Mucosa of rectum (tissue), 2 donors: Measurements from ENCODE around the gene NRCAM.
"Not testable (repeated sequence)": the region's sequence is repeated elsewhere in the genome, so short reads cannot be mapped to it uniquely, and the experiment has no call there.

Source experiments
- H3K27ac ChIP-seq, 2 donors: one replicate each; pipeline ENCODE4 v1.7.0; 2013; ENCODE audit warnings: inconsistent platforms in 2 of 2, low read depth in 2 of 2, low read length in 2 of 2
- H3K27me3 ChIP-seq, 2 donors: one replicate each; pipeline ENCODE4 v1.7.0; 2013; ENCODE audit warnings: low read length in 2 of 2; ENCODE audit not compliant: control insufficient read depth in 2 of 2, insufficient read depth in 2 of 2
- H3K36me3 ChIP-seq, 2 donors: one replicate each; pipeline ENCODE4 v1.7.0; 2013; ENCODE audit warnings: low read length in 2 of 2; ENCODE audit not compliant: control insufficient read depth in 2 of 2, insufficient read depth in 2 of 2
- H3K4me1 ChIP-seq, 2 donors: one replicate each; pipeline ENCODE4 v1.7.0; 2013; ENCODE audit warnings: low read length in 2 of 2, mild to moderate bottlenecking in 1 of 2; ENCODE audit not compliant: control insufficient read depth in 2 of 2, insufficient read depth in 2 of 2
- H3K4me3 ChIP-seq, 2 donors: one replicate each; pipeline ENCODE4 v1.7.0; 2013; ENCODE audit warnings: low read length in 2 of 2
- H3K9ac ChIP-seq, 2 donors: one replicate each; pipeline ENCODE4 v1.7.0; 2013; ENCODE audit warnings: low read length in 2 of 2, low read depth in 1 of 2, mild to moderate bottlenecking in 1 of 2
- H3K9me3 ChIP-seq, 2 donors: one replicate each; pipeline ENCODE4 v1.7.0; 2013; ENCODE audit warnings: low read length in 2 of 2; ENCODE audit not compliant: control insufficient read depth in 2 of 2
- donor health status: healthy.
- donor health status: Normal muscosa, but diverticular disease.

Gene NRCAM

GRCh38 chr7:108360058-108360800 is 96.0 kb downstream of the NRCAM start:
- Histone ChIP-seq H3K9me3 (no peaks in the 10 kb centered on the region), H3K4me1 (peaks cover 0 to 2% of the 10 kb centered on the region in 2 donors), H3K36me3 (no peaks in the 10 kb centered on the region), H3K9ac (no peak overlapping the region), H3K27ac (no peak overlapping the region), H3K27me3 (no peaks in the 10 kb centered on the region), H3K4me3 (no peak overlapping the region)

- no peak overlapping the region for H3K9ac ChIP-seq
- no peak overlapping the region for H3K27ac ChIP-seq
- no peaks in the 10 kb centered on the region for H3K36me3 ChIP-seq
These were observed 97.7 kb downstream of the NRCAM start for GRCh38 chr7:108358553-108358952.

GRCh38 chr7:108351729-108352131 is 104.5 kb downstream of the NRCAM start:
- no peak overlapping the region for H3K9ac ChIP-seq
- H3K27me3 ChIP-seq: no peaks in the 10 kb centered on the region
- no peaks in the 10 kb centered on the region for H3K9me3 ChIP-seq
- H3K36me3 ChIP-seq: no peaks in the 10 kb centered on the region
- H3K4me3 ChIP-seq: no peak overlapping the region
- H3K27ac ChIP-seq: no peak overlapping the region
- no peaks in the 10 kb centered on the region for H3K4me1 ChIP-seq

More at GRCh38 chr7:108358553-108358952, 97.7 kb downstream of the NRCAM start:
- Histone ChIP-seq H3K4me1 (peaks cover 0 to 2% of the 10 kb centered on the region in 2 donors), H3K4me3 (no peak overlapping the region), H3K27me3 (no peaks in the 10 kb centered on the region), H3K9me3 (no peaks in the 10 kb centered on the region)

GRCh38 chr7:108348913-108349312 is 107.3 kb downstream of the NRCAM start:
- Histone ChIP-seq H3K36me3 (no peaks in the 10 kb centered on the region), H3K27ac (no peak overlapping the region), H3K9ac (no peak overlapping the region), H3K27me3 (no peaks in the 10 kb centered on the region), H3K4me1 (no peaks in the 10 kb centered on the region), H3K9me3 (no peaks in the 10 kb centered on the region), H3K4me3 (no peak overlapping the region)

GRCh38 chr7:108347616-108348015 is 108.6 kb downstream of the NRCAM start:
- Histone ChIP-seq H3K9me3 (no peaks in the 10 kb centered on the region), H3K27me3 (no peaks in the 10 kb centered on the region), H3K9ac (no peak overlapping the region), H3K4me3 (no peak overlapping the region), H3K36me3 (no peaks in the 10 kb centered on the region), H3K27ac (no peak overlapping the region), H3K4me1 (no peaks in the 10 kb centered on the region)

GRCh38 chr7:108345710-108346336 is 110.4 kb downstream of the NRCAM start:
- Histone ChIP-seq H3K4me1 (no peaks in the 10 kb centered on the region), H3K9ac (no peak overlapping the region), H3K9me3 (no peaks in the 10 kb centered on the region), H3K36me3 (no peaks in the 10 kb centered on the region), H3K27me3 (no peaks in the 10 kb centered on the region), H3K4me3 (no peak overlapping the region), H3K27ac (no peak overlapping the region)

GRCh38 chr7:108340856-108341411 is 115.3 kb downstream of the NRCAM start:
- Histone ChIP-seq H3K27ac (no peak overlapping the region), H3K9me3 (no peaks in the 10 kb centered on the region), H3K4me1 (no peaks in the 10 kb centered on the region), H3K9ac (no peak overlapping the region), H3K36me3 (no peaks in the 10 kb centered on the region), H3K27me3 (no peaks in the 10 kb centered on the region), H3K4me3 (no peak overlapping the region)

GRCh38 chr7:108340406-108340805 is 115.8 kb downstream of the NRCAM start:
- not testable (repeated sequence) for H3K27ac ChIP-seq, H3K36me3 ChIP-seq, H3K9ac ChIP-seq, H3K4me1 ChIP-seq, H3K4me3 ChIP-seq, H3K9me3 ChIP-seq, H3K27me3 ChIP-seq

GRCh38 chr7:108335269-108335918 is 120.8 kb downstream of the NRCAM start:
- Histone ChIP-seq H3K9me3 (no peaks in the 10 kb centered on the region), H3K27ac (no peak overlapping the region), H3K4me1 (no peaks in the 10 kb centered on the region), H3K4me3 (no peak overlapping the region), H3K27me3 (no peaks in the 10 kb centered on the region), H3K9ac (no peak overlapping the region), H3K36me3 (no peaks in the 10 kb centered on the region)

GRCh38 chr7:108332937-108333336 is 123.3 kb downstream of the NRCAM start:
- Histone ChIP-seq H3K27me3 (no peaks in the 10 kb centered on the region), H3K9ac (no peak overlapping the region), H3K36me3 (no peaks in the 10 kb centered on the region), H3K4me3 (no peak overlapping the region), H3K4me1 (peaks cover 0 to 5% of the 10 kb centered on the region in 2 donors), H3K27ac (no peak overlapping the region), H3K9me3 (no peaks in the 10 kb centered on the region)
